Measurements from ENCODE around the gene STXBP2. TPM values are rescaled to one million over a fixed set of nuclear protein-coding genes. Genes with fewer than 3 reads are reported as not detected.

STXBP2 gene
- total RNA-seq, 1 donor: 9.9 TPM

DNA sequence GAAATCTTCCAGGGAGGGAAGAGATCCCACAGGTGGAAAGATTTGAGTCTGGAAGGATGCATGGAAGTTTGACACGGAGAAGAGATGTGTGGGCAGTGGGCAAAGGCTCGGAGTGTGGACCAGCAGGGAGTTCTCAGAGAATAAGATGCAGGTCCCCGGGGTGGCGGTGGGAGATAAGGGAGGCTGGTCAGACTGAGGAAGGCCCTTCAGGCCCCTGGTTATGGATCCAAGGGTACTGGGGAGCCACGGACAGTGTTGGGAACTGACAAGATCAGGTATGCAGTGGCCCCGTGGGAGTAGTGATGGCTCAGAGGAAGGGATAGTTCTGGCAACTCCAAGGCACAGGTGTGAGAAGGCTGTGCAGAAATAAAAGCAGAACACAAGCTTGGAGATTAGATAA, 38.7 kb upstream of the STXBP2 start:
- TF ChIP-seq, protein P1, sequence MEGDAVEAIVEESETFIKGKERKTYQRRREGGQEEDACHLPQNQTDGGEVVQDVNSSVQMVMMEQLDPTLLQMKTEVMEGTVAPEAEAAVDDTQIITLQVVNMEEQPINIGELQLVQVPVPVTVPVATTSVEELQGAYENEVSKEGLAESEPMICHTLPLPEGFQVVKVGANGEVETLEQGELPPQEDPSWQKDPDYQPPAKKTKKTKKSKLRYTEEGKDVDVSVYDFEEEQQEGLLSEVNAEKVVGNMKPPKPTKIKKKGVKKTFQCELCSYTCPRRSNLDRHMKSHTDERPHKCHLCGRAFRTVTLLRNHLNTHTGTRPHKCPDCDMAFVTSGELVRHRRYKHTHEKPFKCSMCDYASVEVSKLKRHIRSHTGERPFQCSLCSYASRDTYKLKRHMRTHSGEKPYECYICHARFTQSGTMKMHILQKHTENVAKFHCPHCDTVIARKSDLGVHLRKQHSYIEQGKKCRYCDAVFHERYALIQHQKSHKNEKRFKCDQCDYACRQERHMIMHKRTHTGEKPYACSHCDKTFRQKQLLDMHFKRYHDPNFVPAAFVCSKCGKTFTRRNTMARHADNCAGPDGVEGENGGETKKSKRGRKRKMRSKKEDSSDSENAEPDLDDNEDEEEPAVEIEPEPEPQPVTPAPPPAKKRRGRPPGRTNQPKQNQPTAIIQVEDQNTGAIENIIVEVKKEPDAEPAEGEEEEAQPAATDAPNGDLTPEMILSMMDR (IDR thresholded peaks at IDR 0.05; ENCODE audit: insufficient read depth, low read depth, low read length): no peak
- DNase-seq (ENCODE audit: low read depth): no peak
- H3K4me3 ChIP-seq (ENCODE audit: low read depth, low read length): no peak overlapping the region

DNA sequence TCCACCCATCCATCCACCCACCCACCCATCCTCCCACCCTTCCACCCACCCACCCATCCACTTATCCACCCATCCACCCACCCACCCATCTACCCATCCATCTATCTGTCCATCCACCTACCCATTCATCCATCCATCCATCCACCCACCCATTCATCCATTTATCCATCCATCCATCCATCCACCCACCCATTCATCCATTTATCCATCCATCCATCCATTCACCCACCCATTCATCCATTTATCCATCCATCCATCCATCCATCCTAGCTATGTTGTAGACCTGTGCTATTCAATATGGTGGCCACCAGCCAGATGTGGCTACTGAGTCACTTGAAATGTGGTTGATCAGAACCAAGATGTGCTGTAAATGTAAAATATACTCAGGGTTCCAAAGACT, 36.2 kb upstream of the STXBP2 start:
- no peak overlapping the region for H3K4me3 ChIP-seq (ENCODE audit: low read depth, low read length)
- TF ChIP-seq, protein P1 (IDR thresholded peaks at IDR 0.05; ENCODE audit: insufficient read depth, low read depth, low read length): no peak
- DNase-seq (ENCODE audit: low read depth): no peak

DNA sequence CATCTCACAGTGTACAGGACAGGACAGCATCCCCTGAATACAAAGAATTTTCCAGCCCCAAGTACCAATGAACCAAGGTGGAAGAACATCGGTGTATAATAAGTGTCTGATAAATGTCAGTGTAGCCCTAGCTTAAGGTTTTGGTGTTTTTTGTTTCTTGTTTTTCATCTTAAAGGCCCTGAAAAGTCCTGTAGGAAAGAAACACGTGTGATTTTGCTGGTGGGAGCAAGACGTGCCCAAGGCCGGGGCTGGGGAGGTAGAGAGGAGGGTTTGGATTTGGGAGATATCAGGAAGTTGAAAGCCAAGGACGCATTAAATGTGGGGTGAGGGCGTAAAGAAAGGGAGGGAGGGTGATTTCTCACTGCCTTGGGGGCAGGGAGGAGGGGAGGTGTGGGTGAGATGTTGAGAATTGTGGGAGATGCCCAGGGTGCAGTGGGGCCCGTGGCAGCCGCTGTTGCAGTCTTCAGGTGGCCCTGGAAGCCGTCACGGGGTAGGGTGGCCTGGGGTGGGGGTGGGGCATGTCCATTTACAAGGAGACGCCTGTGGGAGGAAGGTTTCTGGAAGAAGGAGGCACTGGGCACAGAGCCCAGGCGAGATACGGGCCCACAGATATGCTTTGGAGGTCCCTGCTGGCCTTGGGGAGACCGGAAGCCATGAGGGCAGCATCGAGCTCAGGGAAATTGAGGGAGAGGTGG, 34.5 kb upstream of the STXBP2 start:
- no peak overlapping the region for H3K4me3 ChIP-seq (ENCODE audit: low read depth, low read length)
- TF ChIP-seq, protein P1 (IDR thresholded peaks at IDR 0.05; ENCODE audit: insufficient read depth, low read depth, low read length): no peak
- peak; percentile 8 for DNase-seq (ENCODE audit: low read depth)

DNA sequence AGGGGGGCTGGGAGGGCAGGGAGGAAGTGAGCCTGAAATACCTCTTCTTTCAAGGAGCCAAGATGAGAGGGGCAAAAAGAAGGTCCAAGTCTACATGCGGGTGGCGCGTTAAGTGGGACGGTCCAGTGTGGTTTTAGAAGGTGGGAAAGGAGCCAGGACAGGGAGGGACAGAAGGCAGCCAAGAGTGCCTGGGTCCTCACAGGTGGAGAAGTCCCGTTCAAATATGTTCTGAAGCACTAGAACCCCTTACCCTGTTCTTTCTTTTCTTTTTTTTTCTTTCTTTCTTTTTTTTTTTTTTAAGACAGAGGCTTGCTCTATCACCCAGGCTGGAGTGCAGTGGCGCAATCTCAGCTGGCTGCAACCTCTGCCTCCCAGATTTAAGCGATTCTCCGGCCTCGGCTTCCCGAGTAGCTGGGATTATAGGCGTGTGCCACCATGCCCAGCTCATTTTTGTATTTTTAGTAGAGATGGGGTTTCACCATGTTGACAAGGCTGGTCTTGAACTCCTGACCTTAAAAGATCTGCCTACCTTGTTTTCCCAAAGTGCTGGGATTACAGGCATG, 33.9 kb upstream of the STXBP2 start:
- no peak overlapping the region for H3K4me3 ChIP-seq (ENCODE audit: low read depth, low read length)
- TF ChIP-seq, protein P1 (IDR thresholded peaks at IDR 0.05; ENCODE audit: insufficient read depth, low read depth, low read length): no peak
- peak; percentile 15 for DNase-seq (ENCODE audit: low read depth)

DNA sequence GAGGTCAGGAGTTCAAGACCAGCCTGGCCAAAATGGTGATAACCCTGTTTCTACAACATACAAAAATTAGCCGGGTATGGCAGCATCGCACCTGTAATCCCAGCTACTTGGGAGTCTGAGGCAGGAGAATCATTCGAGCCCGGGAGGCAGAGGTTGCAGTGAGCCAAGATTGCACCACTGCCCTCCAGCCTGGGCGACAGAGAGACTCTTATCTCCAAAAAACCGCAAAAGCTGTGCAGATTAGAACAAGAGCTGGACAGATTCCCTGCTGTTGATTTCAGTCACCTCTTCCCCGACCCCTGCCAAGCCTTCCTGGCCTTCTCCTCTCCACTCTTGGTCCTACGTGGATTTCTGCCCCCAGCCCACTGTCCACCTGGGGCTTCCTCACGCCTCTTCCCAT, 33.0 kb upstream of the STXBP2 start:
- DNase-seq (ENCODE audit: low read depth): peak; percentile 44
- no peak overlapping the region for H3K4me3 ChIP-seq (ENCODE audit: low read depth, low read length)
- TF ChIP-seq, protein P1 (IDR thresholded peaks at IDR 0.05; ENCODE audit: insufficient read depth, low read depth, low read length): no peak

DNA sequence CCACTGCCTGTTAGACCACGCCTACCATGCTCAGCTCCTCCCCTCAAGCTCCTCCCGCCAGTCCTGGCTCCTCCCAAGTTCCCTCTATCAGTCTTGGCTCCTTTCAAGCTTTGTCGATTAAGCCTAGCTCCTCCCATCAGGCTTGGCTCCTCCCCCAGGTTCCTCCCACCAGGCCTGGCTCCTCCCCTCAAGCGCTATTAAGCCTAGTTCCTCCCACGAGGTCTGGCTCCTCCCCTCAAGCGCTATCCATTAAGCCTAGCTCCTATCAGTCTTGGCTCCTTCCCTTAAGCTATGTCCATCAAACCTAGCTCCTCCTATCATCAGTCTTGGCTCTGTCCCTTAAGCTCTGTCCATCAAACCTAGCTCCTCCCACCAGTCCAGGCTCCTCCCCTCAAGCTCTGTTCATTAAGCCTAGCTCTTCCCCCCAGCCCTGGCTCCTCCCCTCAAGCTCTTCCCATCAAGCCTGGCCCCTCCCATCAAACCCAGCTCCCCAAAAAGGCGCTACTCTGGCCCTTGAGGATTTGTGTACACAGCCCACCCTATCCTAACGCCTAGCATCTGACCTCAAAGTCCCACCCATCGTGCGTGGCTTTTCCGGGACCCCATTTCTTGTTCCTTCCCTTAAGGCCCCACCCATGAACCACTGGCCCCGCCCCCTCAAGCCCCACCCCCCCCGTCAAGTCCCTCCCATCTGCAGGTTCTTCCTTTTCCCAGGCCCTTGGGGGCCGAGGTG, 31.3 kb upstream of the STXBP2 start:
- no peak overlapping the region for H3K4me3 ChIP-seq (ENCODE audit: low read depth, low read length)
- TF ChIP-seq, protein P1 (IDR thresholded peaks at IDR 0.05; ENCODE audit: insufficient read depth, low read depth, low read length): no peak
- peak; percentile 13 for DNase-seq (ENCODE audit: low read depth)

Data from fibroblast of villous mesenchyme (primary cell).